WTC11 (cell line): ENCODE results near the gene OPRM1.

Source experiments
- CTCF ChIP-seq: fragments of 200-600 bp; IDR thresholded peaks from 2 replicates; pipeline ENCODE4 v1.8.0; 2022; ENCODE audit warnings: antibody characterized with exemption
- MAX ChIP-seq: sonication (generic); formaldehyde crosslinking; IDR thresholded peaks from 2 replicates; pipeline ENCODE4 v1.8.0; 2022; ENCODE audit warnings: mild to moderate bottlenecking, missing genetic modification reagents

DNA sequence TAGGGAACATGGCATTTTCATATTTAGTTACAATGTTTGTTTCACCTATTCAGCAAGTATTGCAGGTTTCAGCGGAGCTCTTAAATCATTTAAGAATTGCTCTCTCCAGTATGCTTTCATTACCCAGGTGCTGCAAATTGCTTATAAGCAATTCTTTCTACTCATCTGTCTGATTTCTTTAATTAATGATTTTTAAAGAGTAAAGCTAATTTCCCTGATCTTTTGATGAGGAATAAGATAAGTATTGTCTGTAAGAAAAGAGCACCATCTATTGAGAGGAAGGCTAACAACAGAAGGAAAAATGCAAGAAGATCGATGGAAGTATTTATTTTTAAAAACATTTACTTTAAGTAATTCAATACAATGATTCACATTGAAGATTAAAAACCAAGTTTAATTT, 2.0 kb downstream of the OPRM1 start:
- TF ChIP-seq CTCF (no peak), MAX (CRISPR knock-in tag) (no peak)
